GM18508 (cell line): ENCODE measurements around the gene LRRC36.

ENCODE experiments used
- ATAC-seq: cut with Tn5 transposase; IDR thresholded peaks from one replicate; pipeline ENCODE4 v1.9.1; 2021; ENCODE audit warnings: moderate number of reproducible peaks; ENCODE audit not compliant: insufficient read depth, unreplicated experiment

Gene LRRC36

GRCh38 chr16:67417333-67418061 is 90.9 kb downstream of the LRRC36 start:
- ATAC-seq = no peak

GRCh38 chr16:67419502-67419901 is 92.9 kb downstream of the LRRC36 start:
- no peak for ATAC-seq

GRCh38 chr16:67419931-67420330 is 93.3 kb downstream of the LRRC36 start:
- no peak for ATAC-seq

- no peak for ATAC-seq
These were observed 94.4 kb downstream of the LRRC36 start for GRCh38 chr16:67421030-67421429.

GRCh38 chr16:67423015-67423414 is 96.4 kb downstream of the LRRC36 start:
- ATAC-seq = no peak

GRCh38 chr16:67423611-67424260 is 97.1 kb downstream of the LRRC36 start:
- no peak for ATAC-seq

- ATAC-seq = no peak
These were observed 97.6 kb downstream of the LRRC36 start for GRCh38 chr16:67424261-67424615.

- no peak for ATAC-seq
These were observed 98.4 kb downstream of the LRRC36 start for GRCh38 chr16:67425061-67425460.

- no peak for ATAC-seq
These were observed 99.0 kb downstream of the LRRC36 start for GRCh38 chr16:67425580-67425979.

GRCh38 chr16:67426022-67426421 is 99.4 kb downstream of the LRRC36 start:
- ATAC-seq = no peak

GRCh38 chr16:67426950-67427349 is 100.3 kb downstream of the LRRC36 start:
- ATAC-seq = no peak

GRCh38 chr16:67428146-67428731 is 101.6 kb downstream of the LRRC36 start:
- no peak for ATAC-seq

GRCh38 chr16:67429053-67429798 is 102.6 kb downstream of the LRRC36 start:
- ATAC-seq = no peak

- no peak for ATAC-seq
These were observed 103.3 kb downstream of the LRRC36 start for GRCh38 chr16:67429799-67430503.

- no peak for ATAC-seq
These were observed 103.9 kb downstream of the LRRC36 start for GRCh38 chr16:67430504-67430976.

- ATAC-seq = no peak
These were observed 104.6 kb downstream of the LRRC36 start, which contains the start of gene HSD11B2 for GRCh38 chr16:67430977-67431774. Gene HSD11B2, plus strand, starts transcription at chr16:67431121. Its CDS starts 128 bp downstream, at chr16:67431249.

- no peak for ATAC-seq
These were observed 105.3 kb downstream of the LRRC36 start for GRCh38 chr16:67431775-67432505.

- ATAC-seq = no peak
These were observed 105.9 kb downstream of the LRRC36 start for GRCh38 chr16:67432506-67432890.
